SHP77 (cell line): ENCODE results near the gene USP3.
"Not testable (repeated sequence)": the region's sequence is repeated elsewhere in the genome, so short reads cannot be mapped to it uniquely, and the experiment has no call there.

ENCODE experiments used
- DNase-seq, 2 experiments: peaks; one replicate each; lab custom pipeline; 2025; lab: John Stamatoyannopoulos, UW

Gene USP3

DNA sequence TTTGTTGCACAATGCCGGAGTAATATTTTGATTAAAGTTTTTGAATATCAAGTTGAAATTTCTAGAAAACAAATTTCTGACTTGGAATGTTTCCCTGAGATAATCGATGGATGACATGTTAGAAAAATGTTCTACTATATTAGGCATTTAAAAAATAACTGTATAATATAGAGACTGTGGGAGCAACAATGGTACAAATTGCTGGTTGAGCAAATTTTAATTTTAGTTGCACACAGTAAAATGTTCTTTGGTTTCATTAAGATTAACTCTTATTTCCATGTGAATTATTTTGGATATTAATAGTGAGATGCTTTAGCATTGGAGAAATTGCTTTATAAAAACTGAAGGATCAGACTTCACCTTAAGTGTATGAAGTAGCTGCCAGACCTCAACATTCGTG, 9.3 kb downstream of the USP3 start:
- DNase-seq, result no peak

DNA sequence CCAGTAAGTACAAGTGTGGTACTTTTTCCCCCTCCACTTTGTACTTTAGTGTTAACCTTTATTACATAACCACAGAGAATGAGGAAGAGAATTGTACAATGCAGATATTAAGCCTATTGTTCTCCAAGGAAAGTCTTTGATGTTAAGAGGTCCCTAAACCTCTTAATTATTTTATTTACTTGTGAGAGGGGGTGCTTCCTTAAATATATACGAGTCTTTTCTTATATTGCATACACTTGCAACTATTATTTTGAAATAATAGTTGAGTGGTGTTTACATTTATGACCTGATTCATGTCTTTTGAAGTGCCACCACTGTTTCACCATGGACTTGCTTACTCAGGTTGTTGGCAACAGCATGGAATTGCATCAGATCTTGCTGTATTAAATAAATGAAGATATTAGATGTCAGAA, 10.1 kb downstream of the USP3 start:
- DNase-seq, result no peak

- DNase-seq, result no peak
These were observed 12.8 kb downstream of the USP3 start for GRCh38 chr15:63517202-63517601.

DNA sequence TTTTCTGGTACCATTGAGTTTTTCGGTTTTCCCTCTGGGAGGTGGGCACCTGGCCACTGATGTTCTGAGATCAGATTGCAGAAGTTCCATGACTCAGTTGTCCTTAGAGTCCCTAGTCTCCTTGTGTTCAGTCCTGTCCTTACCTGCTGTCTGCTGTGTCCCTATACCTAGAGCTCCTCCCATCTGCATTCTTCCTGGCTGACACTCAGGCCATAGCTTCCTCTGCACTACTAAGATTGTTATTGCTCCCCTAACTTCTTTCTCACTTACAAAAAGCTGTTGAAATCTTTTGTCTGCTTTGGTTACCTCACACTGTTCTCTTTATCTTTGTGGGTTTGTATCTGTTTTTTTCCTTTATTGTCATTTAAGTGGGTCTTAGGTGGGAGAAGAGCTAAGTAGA, 13.2 kb downstream of the USP3 start:
- DNase-seq, result no peak

- no peak for DNase-seq
These were observed 14.6 kb downstream of the USP3 start for GRCh38 chr15:63519041-63519440.

DNA sequence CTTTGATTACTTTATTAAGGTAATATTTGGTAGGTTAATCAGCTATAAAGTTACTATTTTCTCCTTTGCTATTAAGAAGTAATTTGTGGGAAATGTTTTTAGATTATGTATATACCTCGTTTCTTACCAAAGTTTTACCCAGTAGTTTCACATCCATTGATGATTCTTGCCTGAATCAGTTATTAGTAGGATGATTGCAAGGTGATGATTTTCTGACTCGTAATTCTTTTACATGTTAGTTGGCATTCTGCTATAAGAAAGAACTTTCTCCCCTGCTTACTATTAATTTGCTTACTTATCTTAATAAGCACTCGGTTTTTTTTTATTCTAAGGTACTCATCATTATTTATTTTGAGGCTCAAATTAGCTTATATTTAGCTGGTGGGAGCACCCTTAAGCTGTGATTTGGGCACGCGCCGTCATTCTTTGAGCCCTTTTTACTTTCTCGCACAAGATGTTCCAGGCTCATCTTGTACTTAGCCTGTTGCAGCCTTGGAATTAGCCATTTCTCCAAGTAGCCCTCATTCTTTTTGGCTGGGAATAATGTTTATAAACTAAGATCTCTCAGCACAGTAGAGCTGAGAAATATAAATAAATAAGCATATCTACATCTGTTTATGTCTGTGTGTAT, 15.3 kb downstream of the USP3 start:
- DNase-seq, result no peak

- not testable (repeated sequence) for DNase-seq
These were observed 16.1 kb downstream of the USP3 start for GRCh38 chr15:63520462-63520861.

DNA sequence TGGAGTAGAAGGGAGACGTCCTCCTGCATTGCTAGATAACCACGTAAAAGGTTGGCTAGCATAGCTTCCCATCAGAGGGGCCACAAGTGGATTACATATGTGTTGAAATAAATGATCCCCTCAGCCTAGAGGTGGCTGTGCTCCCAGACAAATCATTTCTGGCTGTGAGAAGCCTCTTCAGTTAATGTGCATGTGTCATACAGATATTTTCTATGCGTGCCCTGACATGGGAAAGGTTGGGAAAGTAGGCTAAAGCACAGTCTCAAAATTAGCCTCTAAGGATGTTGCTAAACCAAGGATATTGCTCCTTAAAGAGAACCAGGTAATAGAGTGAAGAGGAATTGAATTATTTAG, 17.8 kb downstream of the USP3 start:
- no peak for DNase-seq

DNA sequence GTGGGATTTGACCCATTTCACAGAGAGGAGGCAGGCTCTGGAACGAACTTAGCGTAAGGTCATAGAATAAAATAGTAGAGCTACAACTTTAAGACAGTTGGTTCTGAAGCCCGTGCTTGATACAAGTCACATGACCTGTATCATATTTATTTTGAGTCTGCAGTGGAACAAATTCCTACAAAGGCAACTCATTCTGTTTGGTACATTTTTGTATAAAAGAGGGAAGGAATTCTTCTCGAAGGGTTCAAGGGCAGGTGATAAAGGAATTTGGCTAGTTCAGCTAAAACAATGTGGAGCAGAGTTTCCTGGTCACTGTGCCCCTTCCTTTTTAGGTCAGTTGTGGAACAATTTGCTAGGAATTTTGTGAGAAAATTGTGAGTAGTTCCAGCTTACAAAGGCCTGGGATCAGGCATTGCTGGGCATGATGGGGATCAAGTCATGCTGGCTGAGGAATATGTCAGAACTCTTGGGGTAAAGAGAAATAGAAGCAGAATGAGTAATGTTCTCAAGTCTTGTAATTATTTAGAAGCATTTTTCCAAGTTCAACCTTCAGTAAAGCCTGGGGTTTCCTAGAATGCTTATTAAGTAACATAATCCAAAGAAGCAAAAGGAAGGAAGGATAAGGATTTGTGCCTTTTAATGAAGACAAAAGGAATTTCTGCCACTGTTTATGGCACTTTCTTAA, 19.1 kb downstream of the USP3 start:
- no peak for DNase-seq

DNA sequence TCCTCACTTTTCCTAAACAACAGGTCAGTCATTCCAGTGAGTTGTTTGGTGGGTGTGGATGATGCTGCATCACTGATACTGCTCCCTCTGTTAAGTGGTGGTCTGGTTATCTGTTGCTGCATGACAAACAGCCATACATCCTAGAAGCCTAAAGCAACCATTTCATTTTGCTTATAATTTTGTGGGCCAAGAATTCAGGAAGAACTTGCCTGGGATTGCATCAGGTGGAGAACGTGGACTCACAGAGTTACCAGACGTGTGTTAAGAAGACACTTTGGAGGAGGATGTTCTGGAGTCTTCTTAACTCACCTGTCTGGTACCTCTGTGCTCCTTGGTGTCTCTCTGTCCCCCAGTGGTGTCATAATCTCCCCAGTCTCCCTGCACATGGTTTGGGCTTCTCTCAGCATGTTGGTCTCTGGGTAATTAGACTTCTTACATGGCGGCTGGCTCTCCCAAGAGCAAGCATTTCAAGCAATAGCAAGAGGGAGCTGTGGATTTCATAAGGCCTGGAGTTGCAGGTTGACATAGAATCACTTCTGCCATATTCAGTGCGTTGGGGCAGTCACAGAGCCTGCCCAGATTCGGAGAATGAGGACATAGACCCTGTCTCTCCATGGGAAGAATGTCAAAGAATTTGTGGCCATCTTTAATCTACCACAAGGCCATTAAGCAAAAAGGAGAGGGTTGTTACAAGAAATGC, 20.1 kb downstream of the USP3 start:
- DNase-seq, result no peak

- no peak for DNase-seq
These were observed 22.0 kb downstream of the USP3 start for GRCh38 chr15:63526401-63526800.

GRCh38 chr15:63528138-63528659, 23.8 kb downstream of the USP3 start:
- no peak for DNase-seq

- DNase-seq, result no peak
These were observed 25.8 kb downstream of the USP3 start for GRCh38 chr15:63530235-63530634.

DNA sequence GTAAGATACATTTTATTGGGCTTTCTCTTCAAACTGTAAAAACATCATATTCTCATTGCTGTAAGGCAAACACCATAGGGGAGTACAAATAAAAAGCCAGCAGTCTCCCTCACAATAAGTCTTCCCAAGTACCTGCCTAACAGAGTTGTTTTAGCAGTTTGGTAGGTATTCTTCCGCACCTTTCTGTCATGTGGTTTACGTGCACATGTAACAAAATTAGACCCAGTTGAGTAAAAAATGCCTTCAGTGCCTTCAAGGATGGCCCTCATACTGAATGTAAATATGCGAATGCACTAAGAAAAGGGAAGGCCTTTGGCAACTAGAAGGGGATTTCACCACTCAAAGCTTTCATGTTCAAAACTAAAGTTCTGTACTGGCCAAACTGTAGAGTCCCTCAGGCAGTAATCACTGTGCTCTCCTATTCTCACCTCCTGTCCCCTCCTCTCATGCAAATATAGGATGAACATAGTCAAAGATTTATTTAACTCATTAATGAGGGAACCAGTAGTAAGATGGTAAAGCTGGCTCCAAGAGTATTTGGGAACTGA, 26.4 kb downstream of the USP3 start:
- no peak for DNase-seq

DNA sequence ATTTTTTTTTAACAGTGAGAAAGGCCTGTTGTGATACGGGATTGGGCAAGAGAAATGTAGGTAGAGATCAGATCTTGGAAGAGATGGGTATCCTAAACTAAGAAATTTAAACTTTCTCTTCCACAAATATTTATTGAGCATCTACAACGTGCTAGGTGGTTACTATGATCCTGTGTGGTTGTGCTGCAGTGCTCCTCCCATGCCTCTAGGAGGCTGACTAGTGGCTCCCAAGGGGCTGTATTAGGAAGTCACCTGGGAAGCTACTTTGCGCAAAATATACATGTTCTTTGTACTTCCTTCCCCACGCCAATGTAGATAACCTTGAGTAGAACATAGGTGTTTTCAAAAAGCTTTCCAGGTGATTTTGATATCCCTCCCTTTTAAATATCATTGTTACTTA, 27.2 kb downstream of the USP3 start:
- DNase-seq, result no peak

GRCh38 chr15:63532307-63532744, 27.9 kb downstream of the USP3 start:
- no peak for DNase-seq

GRCh38 chr15:63534888-63535287, 30.5 kb downstream of the USP3 start:
- DNase-seq, result not testable (repeated sequence)

DNA sequence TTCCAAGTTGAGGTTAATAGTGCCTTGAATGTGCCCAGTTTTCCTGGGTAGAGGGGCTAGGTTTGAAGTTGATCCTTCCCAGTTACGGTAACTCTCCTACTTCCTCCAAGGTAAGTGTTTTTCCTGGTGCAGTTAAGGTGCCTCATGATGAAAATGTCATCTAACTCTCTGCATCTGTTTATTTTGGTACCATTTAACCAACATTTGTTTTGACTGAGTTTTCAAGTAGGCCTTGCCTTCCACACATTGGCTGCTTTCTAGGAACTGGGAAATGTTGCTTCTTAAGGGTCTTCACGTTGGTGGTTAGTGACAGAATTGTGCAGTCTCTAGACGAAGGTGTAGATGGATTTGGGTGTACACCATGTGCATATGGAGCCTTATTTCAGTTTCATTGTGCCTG, 31.3 kb downstream of the USP3 start:
- DNase-seq, result no peak

DNA sequence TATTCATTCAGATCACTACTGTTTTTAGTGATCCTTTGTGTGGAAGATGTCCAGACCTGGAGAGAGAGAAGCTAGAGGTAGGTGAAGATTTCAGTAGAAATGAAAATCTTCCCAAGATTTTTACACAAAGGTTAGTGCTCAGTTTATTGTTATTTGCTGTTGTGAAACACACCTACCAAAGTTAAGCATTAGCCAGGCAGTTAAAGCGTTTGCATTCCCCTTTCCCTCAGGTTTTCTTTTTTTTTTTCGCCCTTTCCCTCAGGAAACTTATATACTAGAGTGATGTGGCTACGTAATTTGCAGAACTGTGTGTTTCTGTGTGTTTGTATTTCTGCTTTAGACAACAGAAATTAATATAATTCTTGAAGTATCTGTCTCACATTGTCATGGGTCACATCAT, 34.5 kb downstream of the USP3 start:
- no peak for DNase-seq

- peak in 1 of 2 experiments; percentile 6 for DNase-seq
These were observed 35.1 kb downstream of the USP3 start for GRCh38 chr15:63539521-63539920.

GRCh38 chr15:63539998-63540397, 35.6 kb downstream of the USP3 start:
- DNase-seq, result no peak

DNA sequence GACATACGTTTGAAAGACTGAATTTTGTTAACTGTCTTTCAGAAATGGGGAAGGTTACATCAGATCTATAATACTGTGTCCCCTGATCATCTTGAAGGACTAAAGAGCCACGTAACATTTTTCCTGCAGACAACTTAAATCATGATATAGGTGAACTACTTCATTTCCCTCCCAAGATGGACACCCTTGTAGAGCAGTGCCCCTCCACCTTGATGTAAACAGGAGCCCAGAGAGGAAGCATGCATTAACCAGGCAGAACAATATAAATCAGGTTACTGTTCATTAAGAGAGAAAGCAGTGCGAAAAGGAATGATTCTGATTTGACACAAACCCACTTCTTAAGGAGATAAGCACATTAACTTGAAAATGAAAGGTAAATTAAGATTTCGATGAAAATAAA, 36.1 kb downstream of the USP3 start:
- no peak for DNase-seq
